Measurements from ENCODE around the gene NXNL1.

NXNL1 gene

DNA sequence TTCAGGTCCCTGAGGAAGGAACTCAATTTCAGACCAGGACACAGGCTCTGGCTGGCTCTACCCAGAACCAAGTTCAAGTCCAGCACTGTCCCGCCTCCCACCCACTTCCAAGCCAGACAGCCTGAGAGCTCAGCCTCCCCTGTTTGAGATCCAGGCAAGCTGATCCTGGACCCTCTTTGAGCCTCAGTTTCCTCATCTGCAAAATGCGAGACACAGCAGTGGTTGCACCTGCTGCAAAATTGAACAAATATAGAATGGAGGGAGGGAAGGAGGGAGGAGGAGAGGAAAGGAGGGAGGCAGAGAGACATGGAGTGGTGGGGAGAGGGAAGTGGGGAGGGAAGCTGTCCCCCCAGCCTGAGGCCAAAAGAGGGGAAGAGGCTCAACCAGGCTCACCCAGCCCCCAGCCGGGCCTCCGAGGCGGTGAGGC lies 13.0 kb downstream of the NXNL1 start (continued):
- TF ChIP-seq ZNF555 (tag by site-specific recombination; conservative IDR thresholded peaks at IDR 0.05) (no peak), GLI2 (tag by site-specific recombination; IDR thresholded peaks at IDR 0.05; ENCODE audit: borderline replicate concordance, low read depth) (no peak), ZNF558 (tag by site-specific recombination; IDR thresholded peaks at IDR 0.05) (no peak), ZNF391 (tag by site-specific recombination; IDR thresholded peaks at IDR 0.05; ENCODE audit: borderline replicate concordance, low read depth) (no peak), ZNF768 (tag by site-specific recombination; IDR thresholded peaks at IDR 0.05) (no peak), TCF7L2 (IDR thresholded peaks at IDR 0.05; ENCODE audit: borderline replicate concordance, low read depth, low read length) (no peak), ZBTB7A (tag by site-specific recombination; IDR thresholded peaks at IDR 0.05; ENCODE audit: low read depth) (no peak), ZNF514 (tag by site-specific recombination; IDR thresholded peaks at IDR 0.05) (no peak), GLIS2 (tag by site-specific recombination; IDR thresholded peaks at IDR 0.05) (no peak), ZNF549 (tag by site-specific recombination; IDR thresholded peaks at IDR 0.05) (no peak), ZNF366 (tag by site-specific recombination; conservative IDR thresholded peaks at IDR 0.05) (peak; percentile 94), ZNF544 (tag by site-specific recombination; IDR thresholded peaks at IDR 0.05) (no peak), ZNF202 (tag by site-specific recombination; IDR thresholded peaks at IDR 0.05; ENCODE audit: borderline replicate concordance) (no peak), SCRT1 (tag by site-specific recombination; IDR thresholded peaks at IDR 0.05; ENCODE audit: borderline replicate concordance) (no peak), ZFP41 (tag by site-specific recombination; IDR thresholded peaks at IDR 0.05; ENCODE audit: borderline replicate concordance) (no peak), ZNF239 (tag by site-specific recombination; IDR thresholded peaks at IDR 0.05) (no peak), ZNF223 (tag by site-specific recombination; IDR thresholded peaks at IDR 0.05) (peak; percentile 92), ZNF335 (tag by site-specific recombination; conservative IDR thresholded peaks at IDR 0.05) (peak; percentile 40)
- TF ChIP-seq, protein P1, sequence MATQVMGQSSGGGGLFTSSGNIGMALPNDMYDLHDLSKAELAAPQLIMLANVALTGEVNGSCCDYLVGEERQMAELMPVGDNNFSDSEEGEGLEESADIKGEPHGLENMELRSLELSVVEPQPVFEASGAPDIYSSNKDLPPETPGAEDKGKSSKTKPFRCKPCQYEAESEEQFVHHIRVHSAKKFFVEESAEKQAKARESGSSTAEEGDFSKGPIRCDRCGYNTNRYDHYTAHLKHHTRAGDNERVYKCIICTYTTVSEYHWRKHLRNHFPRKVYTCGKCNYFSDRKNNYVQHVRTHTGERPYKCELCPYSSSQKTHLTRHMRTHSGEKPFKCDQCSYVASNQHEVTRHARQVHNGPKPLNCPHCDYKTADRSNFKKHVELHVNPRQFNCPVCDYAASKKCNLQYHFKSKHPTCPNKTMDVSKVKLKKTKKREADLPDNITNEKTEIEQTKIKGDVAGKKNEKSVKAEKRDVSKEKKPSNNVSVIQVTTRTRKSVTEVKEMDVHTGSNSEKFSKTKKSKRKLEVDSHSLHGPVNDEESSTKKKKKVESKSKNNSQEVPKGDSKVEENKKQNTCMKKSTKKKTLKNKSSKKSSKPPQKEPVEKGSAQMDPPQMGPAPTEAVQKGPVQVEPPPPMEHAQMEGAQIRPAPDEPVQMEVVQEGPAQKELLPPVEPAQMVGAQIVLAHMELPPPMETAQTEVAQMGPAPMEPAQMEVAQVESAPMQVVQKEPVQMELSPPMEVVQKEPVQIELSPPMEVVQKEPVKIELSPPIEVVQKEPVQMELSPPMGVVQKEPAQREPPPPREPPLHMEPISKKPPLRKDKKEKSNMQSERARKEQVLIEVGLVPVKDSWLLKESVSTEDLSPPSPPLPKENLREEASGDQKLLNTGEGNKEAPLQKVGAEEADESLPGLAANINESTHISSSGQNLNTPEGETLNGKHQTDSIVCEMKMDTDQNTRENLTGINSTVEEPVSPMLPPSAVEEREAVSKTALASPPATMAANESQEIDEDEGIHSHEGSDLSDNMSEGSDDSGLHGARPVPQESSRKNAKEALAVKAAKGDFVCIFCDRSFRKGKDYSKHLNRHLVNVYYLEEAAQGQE (tag by site-specific recombination; IDR thresholded peaks at IDR 0.05), result no peak
- TF ChIP-seq, protein P2, sequence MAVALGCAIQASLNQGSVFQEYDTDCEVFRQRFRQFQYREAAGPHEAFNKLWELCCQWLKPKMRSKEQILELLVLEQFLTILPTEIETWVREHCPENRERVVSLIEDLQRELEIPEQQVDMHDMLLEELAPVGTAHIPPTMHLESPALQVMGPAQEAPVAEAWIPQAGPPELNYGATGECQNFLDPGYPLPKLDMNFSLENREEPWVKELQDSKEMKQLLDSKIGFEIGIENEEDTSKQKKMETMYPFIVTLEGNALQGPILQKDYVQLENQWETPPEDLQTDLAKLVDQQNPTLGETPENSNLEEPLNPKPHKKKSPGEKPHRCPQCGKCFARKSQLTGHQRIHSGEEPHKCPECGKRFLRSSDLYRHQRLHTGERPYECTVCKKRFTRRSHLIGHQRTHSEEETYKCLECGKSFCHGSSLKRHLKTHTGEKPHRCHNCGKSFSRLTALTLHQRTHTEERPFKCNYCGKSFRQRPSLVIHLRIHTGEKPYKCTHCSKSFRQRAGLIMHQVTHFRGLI (tag by site-specific recombination; IDR thresholded peaks at IDR 0.05), result no peak
- TF ChIP-seq, protein P3, sequence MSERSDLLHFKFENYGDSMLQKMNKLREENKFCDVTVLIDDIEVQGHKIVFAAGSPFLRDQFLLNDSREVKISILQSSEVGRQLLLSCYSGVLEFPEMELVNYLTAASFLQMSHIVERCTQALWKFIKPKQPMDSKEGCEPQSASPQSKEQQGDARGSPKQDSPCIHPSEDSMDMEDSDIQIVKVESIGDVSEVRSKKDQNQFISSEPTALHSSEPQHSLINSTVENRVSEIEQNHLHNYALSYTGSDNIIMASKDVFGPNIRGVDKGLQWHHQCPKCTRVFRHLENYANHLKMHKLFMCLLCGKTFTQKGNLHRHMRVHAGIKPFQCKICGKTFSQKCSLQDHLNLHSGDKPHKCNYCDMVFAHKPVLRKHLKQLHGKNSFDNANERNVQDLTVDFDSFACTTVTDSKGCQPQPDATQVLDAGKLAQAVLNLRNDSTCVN (tag by site-specific recombination; optimal IDR thresholded peaks at IDR 0.05), result peak; percentile 28

DNA sequence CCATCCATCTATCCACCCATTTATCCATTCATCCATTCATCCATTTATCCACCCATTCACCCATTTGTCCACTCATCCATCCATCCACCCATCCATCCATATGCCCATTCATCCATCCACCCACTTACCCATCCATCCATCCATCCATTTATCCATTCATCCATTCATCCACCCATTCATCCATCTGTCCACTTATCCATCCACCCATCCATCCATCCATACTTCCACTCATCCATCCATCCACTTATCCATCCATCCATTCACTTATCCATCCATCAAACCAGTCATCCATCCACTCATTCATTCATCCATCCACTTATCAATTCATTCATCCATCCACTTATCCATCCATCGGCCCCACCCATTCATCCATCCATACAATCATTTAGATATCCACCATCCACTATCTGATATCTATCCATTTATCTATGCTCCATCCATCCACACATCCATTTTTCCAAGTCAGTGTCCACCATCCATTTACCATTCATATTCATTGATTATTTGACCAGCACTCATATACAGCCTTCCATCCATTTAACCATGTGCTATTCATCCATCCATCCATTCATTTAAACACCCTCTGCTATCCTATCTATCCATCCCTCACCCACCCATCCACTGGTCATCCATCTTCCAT lies 15.1 kb downstream of the NXNL1 start:
- Histone ChIP-seq H3K9me3 (ENCODE audit: control insufficient read depth, insufficient read depth, low read depth, low read length) (no peaks in the 10 kb centered on the region), H3K4me3 (ENCODE audit: low read depth, low read length) (no peak overlapping the region), H3K36me3 (ENCODE audit: control insufficient read depth in 2 of 2, insufficient read depth in 1 of 2, low read length in 2 of 2) (no peaks in the 10 kb centered on the region; a peak in 1 of 3 replicates), H3K27ac (ENCODE audit: extremely low read depth, low read depth, low read length) (no peak overlapping the region), H3K4me1 (ENCODE audit: control insufficient read depth, insufficient read depth, low read length) (no peaks in the 10 kb centered on the region)
- CTCF ChIA-PET, result interaction anchor here (0.6 to 1.0 kb wide), 5 partner anchors 19 to 406 kb away, joined by 3 to 5 read pairs (median 3); no protein-coding TSS in a partner anchor
- TF ChIP-seq, protein P4, sequence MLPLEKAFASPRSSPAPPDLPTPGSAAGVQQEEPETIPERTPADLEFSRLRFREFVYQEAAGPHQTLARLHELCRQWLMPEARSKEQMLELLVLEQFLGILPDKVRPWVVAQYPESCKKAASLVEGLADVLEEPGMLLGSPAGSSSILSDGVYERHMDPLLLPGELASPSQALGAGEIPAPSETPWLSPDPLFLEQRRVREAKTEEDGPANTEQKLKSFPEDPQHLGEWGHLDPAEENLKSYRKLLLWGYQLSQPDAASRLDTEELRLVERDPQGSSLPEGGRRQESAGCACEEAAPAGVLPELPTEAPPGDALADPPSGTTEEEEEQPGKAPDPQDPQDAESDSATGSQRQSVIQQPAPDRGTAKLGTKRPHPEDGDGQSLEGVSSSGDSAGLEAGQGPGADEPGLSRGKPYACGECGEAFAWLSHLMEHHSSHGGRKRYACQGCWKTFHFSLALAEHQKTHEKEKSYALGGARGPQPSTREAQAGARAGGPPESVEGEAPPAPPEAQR (tag by site-specific recombination; IDR thresholded peaks at IDR 0.05), result 0 out of 2 replicates have a peak, but pooled peaks have one; percentile 30
- TF ChIP-seq ZNF391 (tag by site-specific recombination; IDR thresholded peaks at IDR 0.05; ENCODE audit: borderline replicate concordance, low read depth) (0 out of 2 replicates have a peak, but pooled peaks have one; percentile 26), ZNF423 (tag by site-specific recombination; IDR thresholded peaks at IDR 0.05) (no peak), ZNF366 (tag by site-specific recombination; conservative IDR thresholded peaks at IDR 0.05) (peak; percentile 100), ZBTB17 (tag by site-specific recombination; IDR thresholded peaks at IDR 0.05) (peak; percentile 100)
- TF ChIP-seq, protein P5, sequence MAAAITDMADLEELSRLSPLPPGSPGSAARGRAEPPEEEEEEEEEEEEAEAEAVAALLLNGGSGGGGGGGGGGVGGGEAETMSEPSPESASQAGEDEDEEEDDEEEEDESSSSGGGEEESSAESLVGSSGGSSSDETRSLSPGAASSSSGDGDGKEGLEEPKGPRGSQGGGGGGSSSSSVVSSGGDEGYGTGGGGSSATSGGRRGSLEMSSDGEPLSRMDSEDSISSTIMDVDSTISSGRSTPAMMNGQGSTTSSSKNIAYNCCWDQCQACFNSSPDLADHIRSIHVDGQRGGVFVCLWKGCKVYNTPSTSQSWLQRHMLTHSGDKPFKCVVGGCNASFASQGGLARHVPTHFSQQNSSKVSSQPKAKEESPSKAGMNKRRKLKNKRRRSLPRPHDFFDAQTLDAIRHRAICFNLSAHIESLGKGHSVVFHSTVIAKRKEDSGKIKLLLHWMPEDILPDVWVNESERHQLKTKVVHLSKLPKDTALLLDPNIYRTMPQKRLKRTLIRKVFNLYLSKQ (tag by site-specific recombination; IDR thresholded peaks at IDR 0.05; ENCODE audit: borderline replicate concordance), result no peak
- POLR2A ChIA-PET, result no interaction called here

All from HEK293 (cell line).